ENCODE results near the gene MAVS.

DNA sequence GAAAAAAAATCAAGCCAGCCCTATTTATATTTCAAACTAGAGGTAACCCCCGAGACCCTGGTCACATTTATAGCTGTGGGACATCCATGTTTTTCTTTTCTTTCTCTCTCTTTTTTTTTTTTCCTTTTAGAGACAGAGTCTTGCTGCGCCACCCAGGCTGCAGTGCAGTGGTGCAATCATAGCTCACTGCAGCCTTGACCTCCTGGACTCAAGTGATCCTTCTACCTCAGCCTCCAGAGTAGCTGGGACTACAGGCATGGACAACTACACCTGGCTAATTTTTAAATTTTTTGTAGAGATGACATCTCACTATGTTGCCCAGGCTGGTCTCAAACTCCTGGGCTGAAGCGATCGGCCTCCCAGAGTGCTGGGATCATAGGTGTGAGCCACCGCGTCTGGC, 12.1 kb downstream of the MAVS start:
- TF ChIP-seq, protein P1, sequence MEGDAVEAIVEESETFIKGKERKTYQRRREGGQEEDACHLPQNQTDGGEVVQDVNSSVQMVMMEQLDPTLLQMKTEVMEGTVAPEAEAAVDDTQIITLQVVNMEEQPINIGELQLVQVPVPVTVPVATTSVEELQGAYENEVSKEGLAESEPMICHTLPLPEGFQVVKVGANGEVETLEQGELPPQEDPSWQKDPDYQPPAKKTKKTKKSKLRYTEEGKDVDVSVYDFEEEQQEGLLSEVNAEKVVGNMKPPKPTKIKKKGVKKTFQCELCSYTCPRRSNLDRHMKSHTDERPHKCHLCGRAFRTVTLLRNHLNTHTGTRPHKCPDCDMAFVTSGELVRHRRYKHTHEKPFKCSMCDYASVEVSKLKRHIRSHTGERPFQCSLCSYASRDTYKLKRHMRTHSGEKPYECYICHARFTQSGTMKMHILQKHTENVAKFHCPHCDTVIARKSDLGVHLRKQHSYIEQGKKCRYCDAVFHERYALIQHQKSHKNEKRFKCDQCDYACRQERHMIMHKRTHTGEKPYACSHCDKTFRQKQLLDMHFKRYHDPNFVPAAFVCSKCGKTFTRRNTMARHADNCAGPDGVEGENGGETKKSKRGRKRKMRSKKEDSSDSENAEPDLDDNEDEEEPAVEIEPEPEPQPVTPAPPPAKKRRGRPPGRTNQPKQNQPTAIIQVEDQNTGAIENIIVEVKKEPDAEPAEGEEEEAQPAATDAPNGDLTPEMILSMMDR (IDR thresholded peaks at IDR 0.05 in 8 of 11, conservative IDR thresholded peaks at IDR 0.05 in 3 of 11): no peak
- no peak for TF ChIP-seq POLR2A (IDR thresholded peaks at IDR 0.05)
- TF ChIP-seq POLR2AphosphoS5 (IDR thresholded peaks at IDR 0.05): no peak
